Measurements from ENCODE around the gene SKAP1.

GRCh38 chr17:48202959-48203358 is 227.1 kb downstream of the SKAP1 start:
- no peak for TF ChIP-seq EP300 (IDR thresholded peaks at IDR 0.05)
- no peak for TF ChIP-seq CTCF (IDR thresholded peaks at IDR 0.05)
- no peak for TF ChIP-seq POLR2A (IDR thresholded peaks at IDR 0.05)

All from ovary (tissue), 3 donors.